Activated naive CD8-positive, alpha-beta T cell treated with anti-CD3 and anti-CD28 coated beads for 36 hours (primary cell): ENCODE results near the gene CIRBP. TPM values are rescaled to one million over a fixed set of nuclear protein-coding genes. Genes with fewer than 3 reads are reported as not detected.
A peak's percentile ranks its signal among the peaks of the same experiment; 100 is the strongest.
"Not testable (repeated sequence)": the region's sequence is repeated elsewhere in the genome, so short reads cannot be mapped to it uniquely, and the experiment has no call there.

Experiments
- DNase-seq: peaks from one replicate; pipeline ENCODE4 v3.0.0; 2021
- H3K27ac Mint-ChIP-seq: one replicate; pipeline ENCODE4 v1.8.0; 2022; ENCODE audit warnings: mild to moderate bottlenecking, moderate library complexity, mixed read lengths
- H3K27me3 Mint-ChIP-seq: one replicate; pipeline ENCODE4 v1.8.0; 2022; ENCODE audit warnings: mild to moderate bottlenecking, mixed read lengths
- H3K36me3 Mint-ChIP-seq: one replicate; pipeline ENCODE4 v1.8.0; 2021; ENCODE audit warnings: mild to moderate bottlenecking, mixed read lengths
- H3K4me1 Mint-ChIP-seq: one replicate; pipeline ENCODE4 v1.8.0; 2021; ENCODE audit warnings: mixed read lengths
- H3K4me3 Mint-ChIP-seq: one replicate; pipeline ENCODE4 v1.8.0; 2022; ENCODE audit warnings: mild to moderate bottlenecking, moderate library complexity, mixed read lengths
- H3K9me3 Mint-ChIP-seq: one replicate; pipeline ENCODE4 v1.8.0; 2022; ENCODE audit warnings: mixed read lengths
- total RNA-seq, 2 experiments: library from RNA; stranded (reverse); gene quantifications; one replicate each; pipeline ENCODE4 v1.2.3, GENCODE V29; 2021

CIRBP gene
- total RNA-seq, 2 experiments from 2014 or later = 208 to 216 TPM

DNA sequence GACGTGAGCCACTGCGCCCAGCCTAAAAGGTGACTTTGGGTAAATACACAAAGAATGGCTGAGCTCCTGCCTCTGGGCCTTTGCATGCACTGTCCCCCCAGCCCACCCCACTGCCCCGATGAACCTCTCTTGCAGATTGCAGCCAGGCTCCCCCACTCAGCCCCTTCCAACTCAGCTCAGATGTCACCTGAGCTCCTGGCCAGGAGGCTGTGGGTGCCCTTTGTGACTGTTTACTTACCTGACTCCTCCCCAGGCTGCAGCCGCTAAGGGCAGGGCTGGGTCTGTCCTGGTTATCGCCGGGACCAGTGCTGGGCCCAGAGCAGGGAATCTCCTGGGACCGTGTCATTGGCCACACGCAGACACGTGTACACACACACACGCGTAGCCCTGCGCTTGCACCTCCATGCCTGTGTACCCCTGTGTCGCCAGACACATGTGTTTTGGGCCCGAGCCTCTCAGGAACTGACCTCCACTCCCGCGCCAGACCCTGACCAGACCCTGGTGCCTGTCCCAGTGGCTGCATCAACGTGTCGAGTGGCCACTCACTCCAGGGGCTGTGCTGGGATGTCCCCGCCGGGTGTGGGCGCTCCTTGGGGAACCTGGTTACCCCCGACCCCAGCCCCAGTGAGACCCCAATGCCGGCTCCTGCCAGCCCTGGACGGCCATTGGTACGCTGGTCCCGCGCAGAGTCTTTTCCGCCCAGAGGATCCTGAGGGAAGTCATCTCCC is 35.2 kb downstream of the CIRBP start:
- no peak for DNase-seq
- Mint-ChIP-seq H3K4me1 (no peaks in the 10 kb centered on the region), H3K36me3 (no peaks in the 10 kb centered on the region), H3K9me3 (no peaks in the 10 kb centered on the region), H3K27ac (no peak overlapping the region), H3K4me3 (no peak overlapping the region), H3K27me3 (peaks cover 8% of the 10 kb centered on the region)

DNA sequence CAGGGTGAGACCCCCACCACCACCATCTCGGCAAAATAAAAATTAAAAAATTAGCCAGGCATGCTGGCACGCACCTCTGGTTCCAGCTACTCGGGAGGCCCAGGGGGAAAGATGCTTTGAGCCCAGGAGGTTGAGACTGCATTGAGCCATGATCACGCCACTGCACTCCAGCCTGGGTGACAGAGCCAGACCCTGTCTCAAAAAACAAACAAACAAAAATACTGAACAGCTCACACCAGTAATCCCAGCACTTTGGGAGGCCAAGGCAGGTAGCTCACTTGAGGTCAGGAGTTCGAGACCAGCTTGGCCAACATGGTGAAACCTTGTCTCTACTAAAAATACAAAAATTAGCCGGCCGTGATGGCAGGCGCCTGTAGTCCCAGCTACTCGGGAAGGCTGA is 36.2 kb downstream of the CIRBP start:
- H3K4me3 Mint-ChIP-seq, H3K27ac Mint-ChIP-seq, H3K9me3 Mint-ChIP-seq, DNase-seq, H3K27me3 Mint-ChIP-seq, H3K4me1 Mint-ChIP-seq, H3K36me3 Mint-ChIP-seq: not testable (repeated sequence)

DNA sequence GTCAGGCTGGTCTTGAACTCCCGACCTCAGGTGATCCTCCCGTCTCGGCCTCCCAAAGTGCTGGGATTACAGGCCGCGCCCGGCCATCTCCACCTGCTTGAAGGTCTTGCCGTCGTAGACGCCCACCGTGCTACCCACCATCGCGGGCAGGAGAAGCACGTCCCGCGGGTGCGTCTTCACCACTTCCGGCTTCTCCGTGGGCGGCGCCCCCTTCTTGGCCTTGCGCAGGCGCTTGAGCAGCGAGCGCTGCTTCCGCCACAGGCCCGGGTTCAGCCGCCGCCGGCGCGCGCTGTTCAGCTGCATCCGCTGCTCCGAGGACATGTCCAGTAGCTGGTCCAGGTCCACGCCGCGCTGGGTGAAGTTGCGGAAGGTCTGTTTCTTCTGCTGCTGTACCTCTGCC is 38.2 kb downstream of the CIRBP start:
- H3K27me3 Mint-ChIP-seq = peaks cover 3% of the 10 kb centered on the region
- no peaks in the 10 kb centered on the region for H3K4me1 Mint-ChIP-seq
- DNase-seq = no peak
- H3K9me3 Mint-ChIP-seq = no peaks in the 10 kb centered on the region
- H3K27ac Mint-ChIP-seq = no peak overlapping the region
- H3K36me3 Mint-ChIP-seq = no peaks in the 10 kb centered on the region
- H3K4me3 Mint-ChIP-seq = no peak overlapping the region

DNA sequence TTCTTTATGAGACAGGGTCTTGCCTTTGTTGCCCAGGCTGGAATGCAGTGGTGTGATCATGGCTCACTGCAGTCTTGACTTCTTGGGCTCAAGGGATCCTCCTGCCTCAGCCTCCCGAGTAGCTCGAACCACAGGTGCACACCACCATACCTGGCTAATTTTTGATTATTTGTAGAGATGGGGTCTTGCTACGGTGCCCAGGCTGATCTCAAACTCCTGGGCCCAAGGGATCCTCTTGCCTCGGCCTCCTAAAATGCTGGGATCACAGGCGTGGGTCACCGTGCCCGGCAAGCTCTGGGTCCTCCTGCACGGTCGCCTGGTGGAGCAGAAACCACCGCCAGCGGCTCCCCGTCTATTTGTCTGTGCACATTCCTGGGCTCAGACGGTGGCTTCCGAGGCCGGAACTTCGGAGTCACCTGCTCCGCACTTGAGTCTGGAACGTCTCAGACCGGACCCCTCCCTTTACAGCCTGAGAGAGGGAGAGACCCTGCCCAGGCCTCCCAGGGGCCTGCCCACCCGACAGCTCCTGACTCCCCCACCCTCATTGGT is 38.7 kb downstream of the CIRBP start:
- Mint-ChIP-seq H3K36me3 (no peaks in the 10 kb centered on the region), H3K4me1 (no peaks in the 10 kb centered on the region), H3K9me3 (no peaks in the 10 kb centered on the region), H3K27ac (no peak overlapping the region), H3K4me3 (no peak overlapping the region), H3K27me3 (peaks cover 3% of the 10 kb centered on the region)
- no peak for DNase-seq

DNA sequence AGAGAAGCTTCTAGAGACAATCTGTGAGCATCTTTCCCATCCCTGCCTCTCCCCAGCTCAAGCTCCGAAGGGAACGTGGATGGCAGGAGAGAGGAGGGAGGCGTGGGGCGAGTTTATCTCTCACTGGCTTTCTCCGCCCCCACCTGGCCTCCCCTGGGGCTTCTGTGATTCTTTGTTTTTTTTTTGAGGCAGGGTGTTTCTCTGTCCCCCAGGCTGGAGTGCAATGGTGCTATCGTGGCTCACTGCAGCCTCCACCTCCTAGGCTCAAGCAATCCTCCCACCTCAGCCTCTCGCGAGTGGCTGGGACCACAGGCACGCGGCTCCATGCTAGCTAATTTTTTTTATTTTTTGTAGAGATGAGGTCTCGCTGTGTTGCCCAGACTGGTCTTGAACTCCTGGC is 39.6 kb downstream of the CIRBP start:
- Mint-ChIP-seq H3K27ac (no peak overlapping the region), H3K4me1 (no peaks in the 10 kb centered on the region), H3K36me3 (no peaks in the 10 kb centered on the region), H3K27me3 (peaks cover 6% of the 10 kb centered on the region), H3K9me3 (no peaks in the 10 kb centered on the region), H3K4me3 (no peak overlapping the region)
- no peak for DNase-seq

- no peak for DNase-seq
- Mint-ChIP-seq H3K4me1 (no peaks in the 10 kb centered on the region), H3K4me3 (no peak overlapping the region), H3K27me3 (peaks cover 14% of the 10 kb centered on the region), H3K27ac (no peak overlapping the region), H3K36me3 (no peaks in the 10 kb centered on the region), H3K9me3 (no peaks in the 10 kb centered on the region)
Measured at GRCh38 chr19:1309977-1310852, 41.1 kb downstream of the CIRBP start.

- no peaks in the 10 kb centered on the region for H3K9me3 Mint-ChIP-seq
- H3K27ac Mint-ChIP-seq = no peak overlapping the region
- H3K36me3 Mint-ChIP-seq = no peaks in the 10 kb centered on the region
- no peak overlapping the region for H3K4me3 Mint-ChIP-seq
- peaks cover 17% of the 10 kb centered on the region for H3K27me3 Mint-ChIP-seq
- no peak for DNase-seq
- H3K4me1 Mint-ChIP-seq = no peaks in the 10 kb centered on the region
Measured at GRCh38 chr19:1310853-1311180, 41.7 kb downstream of the CIRBP start.

- Mint-ChIP-seq H3K27ac (no peak overlapping the region), H3K4me3 (no peak overlapping the region), H3K4me1 (no peaks in the 10 kb centered on the region), H3K27me3 (peaks cover 24% of the 10 kb centered on the region), H3K36me3 (no peaks in the 10 kb centered on the region), H3K9me3 (no peaks in the 10 kb centered on the region)
- no peak for DNase-seq
Measured at GRCh38 chr19:1311543-1312091, 42.5 kb downstream of the CIRBP start.

GRCh38 chr19:1312767-1313694 is 43.9 kb downstream of the CIRBP start:
- DNase-seq = no peak
- H3K4me1 Mint-ChIP-seq = no peaks in the 10 kb centered on the region
- H3K27me3 Mint-ChIP-seq = peaks cover 35% of the 10 kb centered on the region
- H3K36me3 Mint-ChIP-seq = no peaks in the 10 kb centered on the region
- no peaks in the 10 kb centered on the region for H3K9me3 Mint-ChIP-seq
- H3K27ac Mint-ChIP-seq = no peak overlapping the region
- no peak overlapping the region for H3K4me3 Mint-ChIP-seq

DNA sequence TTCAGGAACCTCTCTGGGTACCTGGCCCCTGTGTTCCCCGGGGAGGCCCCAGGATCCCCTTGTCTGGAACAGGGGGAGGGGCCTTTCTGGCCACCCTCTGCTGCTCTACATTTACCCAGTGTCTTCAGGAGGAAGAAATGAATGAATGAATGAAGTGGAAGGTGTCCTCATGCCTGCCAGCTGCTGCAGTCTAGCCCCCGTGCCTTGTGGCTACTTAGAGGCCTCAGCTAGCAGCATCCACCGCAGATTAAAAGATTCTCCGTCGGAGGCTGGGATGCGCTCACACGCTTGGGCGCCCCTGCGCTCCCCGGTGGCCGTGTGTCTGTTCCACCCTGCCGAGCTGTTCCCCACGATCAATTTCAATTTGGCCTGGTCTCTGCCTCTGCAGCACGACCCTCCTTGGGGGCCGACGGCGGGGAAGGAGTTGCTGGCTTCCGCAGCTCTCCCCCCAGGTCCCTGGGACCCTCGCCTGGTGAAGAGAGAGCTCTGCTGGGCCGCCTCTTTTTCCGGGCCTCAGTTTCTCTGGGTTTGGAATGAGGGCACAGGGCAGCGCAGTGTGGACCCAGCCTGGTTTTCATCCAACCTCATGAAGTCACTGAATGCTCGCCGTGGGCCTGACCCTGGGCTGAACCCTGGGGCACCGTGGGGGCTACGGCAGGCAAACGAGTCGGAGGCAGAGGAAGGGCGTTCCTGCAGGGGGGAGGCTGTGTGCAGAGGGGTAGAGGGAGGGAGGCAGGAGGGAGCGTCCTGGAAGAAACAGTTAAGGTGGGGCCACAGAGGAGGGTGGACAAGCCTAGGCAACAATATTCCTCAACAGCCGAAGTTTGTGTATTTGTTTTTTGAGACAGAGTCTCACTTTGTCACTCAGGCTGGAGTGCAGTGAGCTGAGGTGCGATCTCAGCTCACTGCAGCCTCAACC is 44.8 kb downstream of the CIRBP start:
- Mint-ChIP-seq H3K36me3 (no peaks in the 10 kb centered on the region), H3K9me3 (no peaks in the 10 kb centered on the region), H3K27ac (no peak overlapping the region), H3K4me3 (no peak overlapping the region), H3K4me1 (no peaks in the 10 kb centered on the region), H3K27me3 (peaks cover 41% of the 10 kb centered on the region)
- no peak for DNase-seq

GRCh38 chr19:1315470-1316166 is 46.5 kb downstream of the CIRBP start:
- H3K27me3 Mint-ChIP-seq = peaks cover 53% of the 10 kb centered on the region
- DNase-seq = peak; percentile 51
- no peak overlapping the region for H3K4me3 Mint-ChIP-seq
- no peak overlapping the region for H3K27ac Mint-ChIP-seq
- no peaks in the 10 kb centered on the region for H3K9me3 Mint-ChIP-seq
- H3K36me3 Mint-ChIP-seq = no peaks in the 10 kb centered on the region
- no peaks in the 10 kb centered on the region for H3K4me1 Mint-ChIP-seq

GRCh38 chr19:1316466-1316865 is 47.3 kb downstream of the CIRBP start:
- Mint-ChIP-seq H3K9me3 (no peaks in the 10 kb centered on the region), H3K4me1 (no peaks in the 10 kb centered on the region), H3K27ac (no peak overlapping the region), H3K27me3 (peaks cover 59% of the 10 kb centered on the region), H3K4me3 (no peak overlapping the region), H3K36me3 (no peaks in the 10 kb centered on the region)
- no peak for DNase-seq

GRCh38 chr19:1317274-1318003 is 48.3 kb downstream of the CIRBP start:
- no peaks in the 10 kb centered on the region for H3K4me1 Mint-ChIP-seq
- no peak overlapping the region for H3K27ac Mint-ChIP-seq
- H3K9me3 Mint-ChIP-seq = no peaks in the 10 kb centered on the region
- H3K27me3 Mint-ChIP-seq = peaks cover 66% of the 10 kb centered on the region
- no peaks in the 10 kb centered on the region for H3K36me3 Mint-ChIP-seq
- no peak overlapping the region for H3K4me3 Mint-ChIP-seq
- no peak for DNase-seq
